GM19397 (cell line): ENCODE measurements around the gene CEP112.
"Not testable (repeated sequence)": the region's sequence is repeated elsewhere in the genome, so short reads cannot be mapped to it uniquely, and the experiment has no call there.

Experiments used
- ATAC-seq: cut with Tn5 transposase; IDR thresholded peaks from one replicate; pipeline ENCODE4 v1.9.1; 2021; ENCODE audit warnings: mild to moderate bottlenecking, moderate library complexity; ENCODE audit not compliant: unreplicated experiment

Gene CEP112

DNA sequence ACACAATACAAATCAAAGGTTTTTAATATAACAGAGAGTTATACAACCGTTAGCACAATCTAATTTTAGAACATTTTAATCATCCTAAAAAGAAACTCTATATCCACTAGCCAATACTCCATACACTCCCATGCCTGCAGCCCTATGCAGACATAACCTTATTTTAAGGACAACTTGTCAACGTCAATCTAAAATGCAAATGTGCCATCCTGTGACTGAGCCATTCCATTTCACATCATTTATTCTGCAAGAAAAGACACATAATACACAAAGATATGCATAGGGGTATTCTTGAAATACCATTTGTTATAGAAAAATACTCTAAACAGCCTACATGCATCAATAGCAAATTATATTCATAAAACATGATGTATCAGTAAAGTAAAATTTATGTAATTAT, 106.7 kb downstream of the CEP112 start:
- ATAC-seq: no peak

- ATAC-seq: not testable (repeated sequence)
Measured at GRCh38 chr17:66080670-66081069, 111.3 kb downstream of the CEP112 start.

DNA sequence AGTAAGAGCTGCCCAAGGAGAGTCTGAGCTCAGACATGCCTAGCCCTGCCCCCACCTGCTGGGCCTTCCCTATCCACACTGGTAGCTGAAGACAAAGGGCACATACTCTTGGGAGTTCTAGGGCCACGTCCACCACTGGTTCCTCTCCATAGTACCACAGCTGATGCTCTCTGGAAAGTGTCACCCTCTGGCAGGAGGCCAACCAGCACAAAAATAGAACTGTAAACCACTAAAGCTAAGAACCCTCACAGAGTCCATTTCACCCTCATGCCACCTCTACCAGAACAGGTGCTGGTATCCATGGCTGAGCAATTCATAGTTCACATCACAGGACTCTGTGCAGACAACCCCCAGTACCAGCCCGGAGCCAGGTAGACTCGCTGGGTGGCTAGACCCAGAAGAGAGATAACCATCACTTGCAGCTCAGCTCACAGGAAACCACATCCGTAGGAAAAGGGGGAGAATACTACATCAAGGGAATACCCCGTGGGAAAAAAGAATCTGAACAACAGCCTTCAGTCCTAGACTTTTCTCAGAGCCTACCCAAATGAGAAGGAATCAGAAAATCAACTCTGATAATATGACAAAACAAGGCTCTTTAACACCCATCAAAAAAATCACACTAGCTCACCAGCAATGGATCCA, 115.3 kb downstream of the CEP112 start:
- ATAC-seq: no peak

GRCh38 chr17:66073384-66073783, 118.5 kb downstream of the CEP112 start:
- ATAC-seq: no peak

DNA sequence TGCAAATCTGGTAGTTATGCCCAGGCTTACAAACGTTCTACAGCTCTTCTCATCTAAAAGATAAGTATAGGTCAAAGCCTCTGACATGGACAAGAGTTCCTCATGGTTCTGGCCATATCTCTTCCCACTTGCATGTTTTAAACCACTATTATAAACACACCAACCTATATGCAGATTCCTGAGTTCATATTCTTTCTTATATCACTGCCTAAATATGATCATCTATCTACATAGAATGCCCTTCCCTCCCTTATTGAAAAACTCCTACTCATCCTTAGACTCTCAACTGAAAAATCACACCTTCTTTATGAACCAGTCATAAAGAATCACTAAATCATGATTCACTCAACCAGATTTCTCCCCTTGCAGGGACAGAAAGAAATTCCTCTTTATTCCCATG, 128.2 kb downstream of the CEP112 start:
- no peak for ATAC-seq

DNA sequence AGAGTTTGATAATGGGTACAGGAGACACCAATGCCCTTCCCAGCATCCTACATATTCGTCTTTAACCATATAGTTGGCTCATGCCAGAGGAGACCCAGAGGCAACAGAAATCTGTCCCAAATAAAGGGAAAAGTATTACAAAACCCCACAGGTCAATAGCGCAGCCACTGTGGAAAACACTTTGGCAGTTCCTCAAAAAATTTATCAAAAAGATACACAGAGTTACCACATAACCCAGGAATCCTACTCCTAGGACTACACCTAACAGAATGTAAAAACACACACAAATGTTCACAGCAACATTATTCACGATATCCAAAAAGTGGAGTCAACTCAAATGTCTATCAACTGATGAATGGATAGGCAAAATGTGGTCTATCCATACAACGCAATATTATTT, 135.8 kb downstream of the CEP112 start:
- no peak for ATAC-seq

- ATAC-seq: no peak
Measured at GRCh38 chr17:66054242-66054641, 137.7 kb downstream of the CEP112 start.

DNA sequence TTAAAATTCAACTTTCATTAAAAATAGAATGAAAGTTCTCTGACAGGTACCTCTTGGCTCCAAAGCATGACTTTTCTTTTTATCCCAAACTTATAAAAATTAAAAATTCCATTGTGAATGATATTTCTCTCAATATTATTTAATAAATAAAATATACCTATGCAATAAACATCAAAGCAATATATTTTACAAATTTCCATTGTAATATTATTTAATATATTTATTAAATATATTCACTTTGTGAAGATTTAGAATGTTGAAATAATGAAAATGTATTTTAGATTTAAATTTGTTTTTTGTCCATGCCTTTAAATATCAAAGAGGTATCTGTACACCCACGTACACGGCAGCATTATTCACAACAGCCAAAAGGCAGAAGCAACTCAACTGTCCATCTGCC, 147.8 kb downstream of the CEP112 start:
- no peak for ATAC-seq

GRCh38 chr17:66043419-66043818, 148.5 kb downstream of the CEP112 start:
- ATAC-seq: no peak

GRCh38 chr17:66040402-66040801, 151.5 kb downstream of the CEP112 start:
- no peak for ATAC-seq

DNA sequence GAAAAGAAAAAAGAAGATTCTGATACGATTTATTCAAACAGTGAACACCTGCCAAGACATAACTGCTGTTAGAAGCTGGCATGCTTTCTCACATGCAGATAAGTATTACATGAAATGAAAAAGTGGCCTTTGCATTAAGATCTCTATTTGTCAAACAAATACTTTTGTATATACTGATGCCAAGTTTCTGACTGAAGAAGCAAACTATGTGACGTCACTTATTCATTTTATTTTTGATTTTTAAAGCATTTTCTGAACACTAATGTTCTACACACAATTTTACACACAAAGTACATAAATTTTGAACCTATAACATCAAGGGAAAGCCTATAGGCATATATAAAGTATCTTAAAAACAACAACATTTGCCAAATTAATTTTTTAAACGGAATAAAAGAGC, 153.8 kb downstream of the CEP112 start:
- ATAC-seq: no peak

DNA sequence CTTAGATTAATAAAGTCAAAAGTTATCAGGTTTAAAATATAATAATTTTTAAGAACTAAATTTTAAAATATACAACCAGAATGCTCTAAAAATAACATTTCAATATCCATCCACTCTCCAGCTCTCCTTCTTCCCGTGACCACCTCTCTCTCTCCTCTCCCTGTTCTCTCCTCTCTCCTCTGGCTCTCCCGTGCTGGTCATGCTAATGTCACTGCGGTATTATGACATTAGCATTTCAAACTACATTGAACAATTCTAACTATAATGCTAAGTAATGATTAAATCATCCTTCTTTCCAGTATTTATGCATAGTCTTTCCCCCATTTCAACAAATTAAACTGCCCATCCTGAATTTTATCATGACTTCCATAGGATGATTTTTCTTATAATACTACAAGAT, 154.7 kb downstream of the CEP112 start:
- no peak for ATAC-seq

- no peak for ATAC-seq
Measured at GRCh38 chr17:66032082-66032712, 159.7 kb downstream of the CEP112 start.

- ATAC-seq: no peak
Measured at GRCh38 chr17:66025551-66025950, 166.4 kb downstream of the CEP112 start.

GRCh38 chr17:66021757-66022156, 170.2 kb downstream of the CEP112 start:
- no peak for ATAC-seq

GRCh38 chr17:66018786-66019185, 173.1 kb downstream of the CEP112 start:
- ATAC-seq: no peak

DNA sequence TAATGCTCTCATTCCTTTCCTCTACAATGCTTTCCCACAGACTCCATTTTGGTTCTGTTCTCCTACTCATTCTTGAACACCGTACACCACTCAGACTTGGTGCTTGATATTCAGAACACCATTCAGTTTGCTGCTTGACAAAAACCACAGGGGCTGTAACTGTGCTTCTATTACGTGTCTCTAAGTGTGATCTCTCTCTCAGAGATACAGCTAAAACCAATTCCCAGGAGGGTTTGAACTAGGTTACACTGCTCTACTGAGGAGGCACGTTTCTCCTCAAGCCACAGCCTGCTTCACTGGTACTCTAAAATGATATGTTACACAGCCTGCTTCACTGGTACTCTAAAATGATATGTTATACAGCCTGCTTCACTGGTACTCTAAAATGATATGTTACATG, 175.7 kb downstream of the CEP112 start:
- ATAC-seq: no peak

DNA sequence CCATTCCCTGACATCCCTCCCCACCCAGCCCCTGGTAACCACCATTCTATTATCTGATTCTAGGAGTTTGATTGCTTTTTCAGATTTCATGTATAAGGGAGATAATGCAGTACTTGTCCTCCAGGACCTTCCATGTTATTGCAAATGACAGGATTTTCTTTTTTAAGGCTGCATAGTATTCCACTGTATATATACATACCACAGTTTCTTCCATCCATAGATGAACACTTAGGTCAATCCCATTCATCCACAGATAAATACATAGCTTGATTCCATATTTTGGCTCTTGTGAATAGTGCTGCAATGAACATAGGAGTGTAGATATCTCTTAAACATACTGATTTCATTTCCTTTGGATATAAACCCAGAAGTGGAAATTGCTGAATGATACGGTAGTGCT, 183.3 kb downstream of the CEP112 start:
- no peak for ATAC-seq

- no peak for ATAC-seq
Measured at GRCh38 chr17:66006654-66007053, 185.3 kb downstream of the CEP112 start.

DNA sequence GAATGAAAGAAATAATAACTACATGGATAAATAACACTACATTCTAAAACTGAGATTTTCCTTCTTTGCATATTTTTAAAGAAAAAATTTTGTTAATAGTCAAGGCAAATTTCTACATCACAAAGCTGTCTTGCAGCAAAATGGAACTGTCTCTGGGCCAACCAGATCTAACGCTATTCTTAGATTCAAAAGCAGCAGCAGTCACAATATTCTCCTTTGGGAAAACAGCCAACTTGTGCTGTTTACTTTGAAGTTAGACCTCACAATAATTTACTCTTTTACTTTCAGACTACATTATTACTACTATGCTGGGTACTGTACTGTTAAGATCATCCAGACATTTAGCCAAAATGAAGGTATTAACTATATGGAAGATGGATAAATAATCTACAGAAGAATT, 189.1 kb downstream of the CEP112 start:
- no peak for ATAC-seq

DNA sequence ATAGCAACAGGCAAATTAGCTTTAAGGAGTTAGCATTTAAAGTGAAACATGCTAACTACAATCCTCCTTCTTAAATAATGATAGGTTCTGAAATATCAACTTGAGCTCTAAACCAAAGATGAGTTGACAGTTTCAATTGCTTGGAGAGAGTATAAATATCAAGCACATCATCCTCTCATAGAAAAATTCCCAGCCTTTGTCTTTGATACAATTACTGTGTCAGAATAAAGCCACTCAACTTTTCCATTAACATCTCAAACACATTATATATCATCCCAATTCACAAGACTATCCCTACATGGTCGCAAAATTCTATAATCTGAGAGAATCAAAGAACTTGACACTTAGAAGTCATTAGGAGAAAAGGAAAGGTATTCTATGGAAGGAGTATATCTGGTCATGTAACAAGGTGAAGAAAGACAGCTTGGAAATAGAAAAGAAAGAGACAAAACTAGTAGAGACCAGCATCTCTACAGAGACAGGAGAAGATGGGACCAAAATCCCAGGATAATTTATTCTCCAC, 189.8 kb downstream of the CEP112 start:
- no peak for ATAC-seq

GRCh38 chr17:66000216-66000615, 191.7 kb downstream of the CEP112 start:
- no peak for ATAC-seq

GRCh38 chr17:65998675-65999074, 193.3 kb downstream of the CEP112 start:
- ATAC-seq: no peak
